AG04449 (cell line): ENCODE measurements around the gene GPR179.
A peak's percentile ranks its signal among the peaks of the same experiment; 100 is the strongest.

Experiments used
- CTCF ChIA-PET: fragments of 350-600 bp; formaldehyde crosslinking; extraction: SDS; loops from one replicate; lab custom pipeline; 2021; ENCODE audit warnings: antibody characterized with exemption; lab: Yijun Ruan, JAX
- POLR2A ChIA-PET: fragments of 400-600, 350-600 bp; formaldehyde crosslinking; extraction: SDS; loops from one replicate; lab custom pipeline; 2020; ENCODE audit warnings: antibody characterized with exemption, inconsistent platforms; lab: Yijun Ruan, JAX
- DNase-seq: peaks from one replicate; pipeline ENCODE4 v3.0.0-alpha.2; 2010; ENCODE audit warnings: low read depth, low spot score
- H3K4me3 ChIP-seq: 2 replicates; pipeline ENCODE4 v1.5.1; 2011; ENCODE audit warnings: low read depth, mild to moderate bottlenecking, control low read depth, low read length
- TF ChIP-seq, protein P1 (sequence below): IDR thresholded peaks from one replicate; pipeline ENCODE4 v1.5.1; 2011; ENCODE audit warnings: mild to moderate bottlenecking, moderate library complexity, low read length, control low read depth, inconsistent platforms; ENCODE audit not compliant: insufficient read depth; ENCODE audit errors: missing control alignments

The GPR179 gene

GRCh38 chr17:38361694-38362465, 18.1 kb upstream of the GPR179 start:
- H3K4me3 ChIP-seq: no peak overlapping the region
- CTCF ChIA-PET: interaction anchor here (0.6 to 11.2 kb wide), 6 partner anchors 9 to 56 kb away, joined by 3 to 115 read pairs (median 6); partner anchors contain the start of gene SOCS7
- TF ChIP-seq, protein P1, sequence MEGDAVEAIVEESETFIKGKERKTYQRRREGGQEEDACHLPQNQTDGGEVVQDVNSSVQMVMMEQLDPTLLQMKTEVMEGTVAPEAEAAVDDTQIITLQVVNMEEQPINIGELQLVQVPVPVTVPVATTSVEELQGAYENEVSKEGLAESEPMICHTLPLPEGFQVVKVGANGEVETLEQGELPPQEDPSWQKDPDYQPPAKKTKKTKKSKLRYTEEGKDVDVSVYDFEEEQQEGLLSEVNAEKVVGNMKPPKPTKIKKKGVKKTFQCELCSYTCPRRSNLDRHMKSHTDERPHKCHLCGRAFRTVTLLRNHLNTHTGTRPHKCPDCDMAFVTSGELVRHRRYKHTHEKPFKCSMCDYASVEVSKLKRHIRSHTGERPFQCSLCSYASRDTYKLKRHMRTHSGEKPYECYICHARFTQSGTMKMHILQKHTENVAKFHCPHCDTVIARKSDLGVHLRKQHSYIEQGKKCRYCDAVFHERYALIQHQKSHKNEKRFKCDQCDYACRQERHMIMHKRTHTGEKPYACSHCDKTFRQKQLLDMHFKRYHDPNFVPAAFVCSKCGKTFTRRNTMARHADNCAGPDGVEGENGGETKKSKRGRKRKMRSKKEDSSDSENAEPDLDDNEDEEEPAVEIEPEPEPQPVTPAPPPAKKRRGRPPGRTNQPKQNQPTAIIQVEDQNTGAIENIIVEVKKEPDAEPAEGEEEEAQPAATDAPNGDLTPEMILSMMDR: no peak
- DNase-seq: no peak
- POLR2A ChIA-PET: no interaction called here

DNA sequence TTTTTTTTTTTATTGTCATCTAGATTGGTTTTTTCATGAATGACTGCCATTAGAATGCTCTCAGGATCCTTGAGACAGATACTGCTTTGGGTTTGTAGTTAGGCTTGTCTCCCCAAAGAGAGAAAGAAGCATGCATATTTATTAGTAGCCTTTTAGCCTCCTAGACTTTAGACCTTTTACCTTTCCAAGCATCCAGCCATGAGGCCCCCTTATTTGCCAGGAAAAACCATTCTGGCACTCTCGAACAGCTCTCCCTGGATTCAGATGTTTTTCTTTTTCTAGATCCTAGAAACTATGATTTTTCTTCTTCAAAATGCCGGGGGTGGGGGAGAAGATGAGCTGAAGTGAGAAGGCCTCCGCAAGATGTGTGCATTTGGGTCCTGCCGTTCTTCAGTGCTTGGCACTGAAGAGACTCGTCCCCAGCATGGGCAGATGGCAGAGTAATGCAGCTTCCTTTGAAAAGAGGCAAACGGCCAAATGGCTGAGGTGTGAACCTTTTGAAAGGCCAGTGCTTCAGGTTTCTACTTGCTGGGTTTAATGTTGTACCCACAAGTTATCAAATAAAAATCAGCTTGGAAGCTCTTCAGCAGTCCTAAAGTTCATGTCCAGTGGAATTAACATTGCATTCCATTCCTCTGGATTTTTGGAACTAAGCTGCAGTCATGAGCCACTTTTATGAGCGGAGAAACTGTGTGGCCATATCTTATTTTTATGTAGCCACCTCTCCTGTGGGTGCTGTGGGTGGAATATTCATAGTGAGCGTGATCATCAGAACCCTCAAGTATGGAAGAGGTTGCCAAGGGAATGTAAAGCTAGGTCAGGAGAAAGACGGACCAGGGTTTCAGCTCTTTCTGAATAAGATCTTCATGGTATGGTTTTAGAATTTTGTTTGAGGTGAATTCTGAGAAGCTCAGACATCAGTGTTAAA, 15.1 kb upstream of the GPR179 start:
- POLR2A ChIA-PET: no interaction called here
- DNase-seq: no peak
- TF ChIP-seq, protein P1: no peak
- CTCF ChIA-PET: interaction anchor here (1.0 to 11.2 kb wide), 7 partner anchors 10 to 73 kb away, joined by 3 to 115 read pairs (median 5); partner anchors contain the start of gene SOCS7
- H3K4me3 ChIP-seq: no peak overlapping the region

- no peak for DNase-seq
- POLR2A ChIA-PET: no interaction called here
- H3K4me3 ChIP-seq: no peak overlapping the region
- TF ChIP-seq, protein P1: no peak
- CTCF ChIA-PET: interaction anchor here (0.9 to 14.4 kb wide), 3 partner anchors 9 to 54 kb away, joined by 3 to 456 read pairs (median 115); partner anchors contain the start of gene SOCS7
Measured at GRCh38 chr17:38357486-38358123, 13.8 kb upstream of the GPR179 start.

- CTCF ChIA-PET: interaction anchor here (0.9 to 14.4 kb wide), 7 partner anchors 9 to 154 kb away, joined by 3 to 456 read pairs (median 4); no protein-coding TSS in a partner anchor
- H3K4me3 ChIP-seq: no peak overlapping the region
- no peak for DNase-seq
- POLR2A ChIA-PET: interaction anchor here (0.6 kb wide), 1 partner anchor 26 kb away, joined by 4 read pairs; no protein-coding TSS in a partner anchor
- TF ChIP-seq, protein P1: no peak
Measured at GRCh38 chr17:38355251-38355650, 11.5 kb upstream of the GPR179 start.

GRCh38 chr17:38354466-38354865, 10.7 kb upstream of the GPR179 start:
- POLR2A ChIA-PET: no interaction called here
- CTCF ChIA-PET: interaction anchor here (0.7 to 14.4 kb wide), 15 partner anchors 10 to 313 kb away, joined by 3 to 456 read pairs (median 4); no protein-coding TSS in a partner anchor
- no peak for DNase-seq

More at GRCh38 chr17:38354466-38354865, 10.7 kb upstream of the GPR179 start:
- peak overlapping the region; percentile 6; the same call in 1 of the 2 replicates for H3K4me3 ChIP-seq
- TF ChIP-seq, protein P1: no peak
